COLO668 (cell line): ENCODE data around the gene MASP1.

ENCODE experiments used
- DNase-seq: peaks from one replicate; lab custom pipeline; 2025; ENCODE audit not compliant: unreplicated experiment; lab: John Stamatoyannopoulos, UW

Gene MASP1

GRCh38 chr3:187293516-187294430 lies 2.2 kb upstream of the MASP1 start:
- no peak for DNase-seq

GRCh38 chr3:187292631-187293515 lies 1.3 kb upstream of the MASP1 start:
- no peak for DNase-seq

DNA sequence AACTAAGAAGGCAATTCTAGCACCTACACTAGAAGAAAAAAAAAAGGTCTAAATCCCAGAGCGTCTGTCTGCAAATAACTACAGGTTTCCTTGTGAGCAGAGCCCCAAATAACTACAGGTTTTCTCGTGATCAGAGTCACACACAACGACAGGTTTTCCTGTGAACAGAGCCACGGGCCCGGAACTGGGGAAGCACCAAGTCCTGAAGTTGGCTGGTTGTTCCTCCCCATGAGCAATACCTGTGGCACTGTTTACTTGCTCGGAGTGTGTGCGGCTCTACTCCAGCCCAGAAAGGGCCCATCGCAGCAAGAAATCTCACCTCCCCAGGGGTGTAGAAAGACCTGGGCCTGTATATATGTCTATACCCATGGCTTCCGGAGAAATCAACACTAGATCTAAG lies 644 bp upstream of the MASP1 start:
- DNase-seq: no peak

DNA sequence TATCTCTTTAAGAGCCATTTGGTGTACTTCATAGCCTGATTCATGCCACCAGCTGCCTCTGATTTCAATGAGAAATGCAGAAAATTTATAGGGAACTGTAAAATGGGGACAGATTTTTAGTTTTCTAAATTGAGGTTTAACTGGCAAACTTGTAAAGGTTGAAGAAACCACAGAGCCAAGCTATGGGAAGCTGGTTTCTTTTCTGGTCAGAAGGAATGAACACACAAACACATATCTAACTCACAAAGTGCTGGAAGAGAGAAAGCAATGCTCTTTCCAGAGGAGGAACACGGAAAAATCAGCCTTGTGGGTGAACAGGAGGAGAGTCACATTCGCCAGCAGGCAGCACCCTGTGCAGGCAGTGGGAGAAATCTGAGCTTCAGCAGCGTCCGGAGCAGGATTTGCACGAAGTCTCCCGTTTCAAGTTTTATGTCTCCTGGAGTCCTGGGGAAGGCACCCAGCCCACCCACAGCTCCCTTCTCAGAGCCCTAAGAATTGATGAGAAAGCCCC lies 481 bp downstream of the MASP1 start:
- DNase-seq: no peak

DNA sequence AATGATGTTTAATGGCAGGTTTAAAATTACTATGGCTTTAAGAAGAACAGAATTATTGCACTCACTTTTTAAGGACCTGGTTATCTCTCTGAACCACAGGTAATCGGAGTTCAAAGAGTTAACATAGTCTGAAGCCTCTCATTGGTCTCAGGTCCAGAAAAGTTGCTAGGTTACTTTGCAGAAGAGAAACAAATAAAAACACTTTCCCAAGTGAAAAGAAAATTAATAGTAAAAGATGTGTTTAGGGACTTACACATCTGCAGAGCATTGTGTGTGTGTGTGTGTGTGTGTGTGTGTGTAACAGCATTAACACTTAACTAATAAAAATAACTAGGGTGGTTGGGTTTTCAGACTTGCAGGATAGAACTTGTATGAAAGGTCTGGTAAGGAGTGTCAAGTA lies 1.0 kb downstream of the MASP1 start:
- DNase-seq: no peak

DNA sequence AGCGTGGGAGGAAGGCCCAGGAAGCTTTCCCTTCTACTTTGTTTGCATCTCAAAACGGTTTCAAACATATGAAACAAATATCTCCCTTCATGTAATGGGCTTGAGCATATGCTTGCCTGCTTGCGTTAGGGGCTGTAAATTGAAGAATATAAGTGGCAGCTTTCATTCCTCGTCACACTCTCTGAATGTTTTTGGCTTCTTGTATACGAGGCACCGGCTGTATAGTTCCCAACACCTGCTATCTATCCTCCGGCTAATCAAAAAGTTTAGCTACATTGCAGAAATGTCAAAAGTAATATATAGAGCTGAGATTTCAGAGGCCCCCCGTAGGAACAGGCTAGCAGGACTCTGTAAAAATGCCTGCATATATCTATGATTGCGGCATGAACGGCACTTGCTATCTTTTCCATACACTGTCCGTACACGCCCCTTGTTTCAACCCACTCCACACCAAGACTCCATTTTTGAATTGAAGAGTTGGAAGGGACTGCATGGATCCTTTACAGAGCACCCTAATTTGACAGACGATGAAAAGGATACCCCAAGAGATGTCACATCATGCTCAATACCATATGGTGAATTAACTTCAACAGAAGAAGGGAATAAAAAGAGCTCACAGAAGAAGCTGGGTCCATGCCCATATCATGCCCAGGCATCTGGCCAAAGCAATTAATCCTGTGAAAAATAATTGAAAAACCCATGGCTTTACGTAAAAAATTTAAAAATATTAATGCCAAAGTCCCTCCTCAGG lies 2.5 kb downstream of the MASP1 start:
- DNase-seq: no peak

DNA sequence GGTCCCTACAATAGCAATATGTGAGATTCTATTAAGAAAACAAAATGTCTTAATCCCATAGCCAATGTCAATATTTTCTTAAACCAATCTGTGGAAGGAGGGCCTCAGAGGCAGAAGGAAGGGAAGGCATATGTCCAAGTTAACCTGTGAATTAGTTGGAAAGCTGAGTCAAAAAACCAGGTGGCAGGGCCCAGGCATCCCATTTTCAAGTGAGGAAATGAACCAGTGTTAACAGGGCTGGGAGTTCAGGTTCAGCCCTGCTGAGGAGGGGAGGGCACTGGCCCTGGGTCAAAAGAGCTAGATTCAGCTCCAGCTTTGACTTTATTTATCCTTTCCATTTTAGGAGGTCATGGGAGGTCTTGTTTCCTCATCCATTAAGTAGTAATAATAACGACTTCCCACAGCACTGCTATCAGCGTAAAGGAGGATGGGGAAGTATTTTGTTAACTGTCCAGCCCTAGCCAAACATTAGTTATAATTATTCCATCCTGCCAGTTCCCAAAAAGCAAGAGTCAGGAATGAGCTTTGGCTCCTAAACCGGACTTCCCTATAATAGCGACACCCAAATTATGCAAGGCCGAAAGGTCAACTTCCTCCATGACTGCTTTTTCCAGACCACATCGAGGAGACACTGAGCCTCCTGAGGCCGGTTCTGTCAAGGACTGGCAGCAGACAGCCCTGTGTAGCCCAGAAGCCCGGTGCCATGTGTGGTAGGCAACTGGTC lies 3.2 kb downstream of the MASP1 start:
- no peak for DNase-seq

- no peak for DNase-seq
Measured at GRCh38 chr3:187287256-187287655, 4.3 kb downstream of the MASP1 start.

- no peak for DNase-seq
Measured at GRCh38 chr3:187286467-187287059, 5.0 kb downstream of the MASP1 start.

DNA sequence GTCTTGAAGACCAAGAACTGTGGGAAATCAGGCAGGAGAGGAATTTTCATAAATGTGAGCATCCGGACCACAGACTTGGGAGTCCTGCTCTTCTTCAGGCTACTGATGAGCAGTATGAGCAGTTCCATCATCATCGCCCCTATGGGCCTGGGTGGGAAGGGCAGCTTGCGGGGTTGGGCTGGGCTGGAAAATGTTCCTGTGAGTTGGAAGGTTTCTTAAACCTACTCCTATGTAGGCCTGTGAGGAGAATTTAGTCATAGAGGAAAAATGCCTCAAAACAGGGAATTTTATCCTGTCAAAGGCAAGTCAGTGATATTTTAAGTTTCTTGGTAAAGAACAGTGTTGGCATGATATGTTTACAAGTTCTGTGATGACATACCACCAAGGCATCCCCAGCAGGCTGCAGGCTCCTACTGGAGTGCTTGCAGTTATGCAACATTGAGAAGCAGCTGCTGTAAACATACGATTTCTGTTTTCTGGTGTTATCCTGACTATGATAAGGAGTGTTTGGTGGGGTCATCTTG lies 10.3 kb downstream of the MASP1 start:
- no peak for DNase-seq

DNA sequence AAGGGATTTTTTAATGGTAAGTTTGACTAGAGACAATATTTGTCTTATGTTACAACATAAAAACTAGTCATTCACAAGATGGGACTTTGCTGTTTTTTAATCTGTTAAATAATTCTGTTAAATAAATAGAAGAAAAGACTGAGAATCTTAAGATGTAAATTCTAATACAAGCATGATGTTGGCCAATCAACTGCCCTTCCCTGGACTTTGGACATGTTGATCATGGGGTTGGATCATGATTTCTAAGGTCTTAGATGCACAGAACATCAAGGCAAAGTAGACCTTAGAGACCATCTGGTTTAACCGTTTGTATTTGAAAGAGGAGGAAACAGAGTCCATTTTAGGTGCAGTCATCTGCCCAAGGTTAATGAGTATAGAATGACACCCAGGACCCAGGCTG lies 10.9 kb downstream of the MASP1 start:
- DNase-seq: no peak

- no peak for DNase-seq
Measured at GRCh38 chr3:187277129-187277462, 14.4 kb downstream of the MASP1 start.

DNA sequence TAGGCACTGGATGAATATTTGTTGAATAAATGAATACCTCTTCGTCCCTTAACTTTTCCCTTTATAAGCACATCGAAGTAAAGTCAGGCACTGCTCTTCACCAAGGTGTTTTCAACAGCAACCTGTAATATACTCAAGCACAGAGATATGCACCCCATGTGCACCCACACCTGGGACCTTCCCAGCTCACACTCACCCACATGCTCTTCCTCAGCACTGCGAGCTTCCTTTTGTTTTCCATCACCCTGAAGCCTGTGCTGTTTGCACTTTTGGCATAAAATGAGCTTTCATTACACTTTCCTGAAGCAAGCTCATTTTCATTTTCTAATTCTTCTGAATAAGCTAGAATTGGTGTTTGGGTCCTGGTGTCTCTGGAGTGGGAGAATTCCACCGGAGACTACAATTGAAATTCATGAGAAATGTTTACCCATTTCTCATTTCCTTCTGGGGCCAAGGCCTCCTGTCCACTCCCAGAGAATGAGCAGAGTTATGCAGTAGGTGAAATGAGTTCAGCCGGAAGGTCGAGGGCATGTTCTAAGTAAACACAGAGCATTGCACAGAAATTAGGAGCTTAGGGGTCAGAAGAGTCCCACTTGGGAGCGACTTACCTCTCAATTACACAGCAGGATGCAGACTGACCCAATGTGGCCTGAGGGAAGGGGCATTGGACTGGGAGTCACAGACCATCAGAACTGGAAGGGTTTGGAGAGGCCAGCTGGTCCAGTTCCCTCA lies 15.0 kb downstream of the MASP1 start:
- no peak for DNase-seq

DNA sequence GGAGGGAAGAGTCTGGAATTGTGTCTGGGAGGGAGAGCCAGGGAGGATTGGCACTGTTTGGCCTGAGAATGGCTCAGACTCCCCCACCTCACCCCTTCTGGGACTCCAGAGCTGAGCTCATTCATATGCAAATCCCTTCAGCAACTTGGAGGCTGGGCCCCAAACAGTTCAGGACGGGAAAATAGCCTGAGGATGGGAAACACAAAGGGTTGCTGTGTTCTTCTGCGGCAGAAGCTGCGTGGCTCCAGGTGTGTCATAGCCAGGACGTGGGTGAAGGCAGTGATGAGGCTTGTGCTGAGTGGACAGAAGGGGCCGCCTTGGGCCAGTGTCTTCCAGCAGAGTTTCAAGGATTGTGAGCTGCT lies 16.6 kb downstream of the MASP1 start:
- no peak for DNase-seq

DNA sequence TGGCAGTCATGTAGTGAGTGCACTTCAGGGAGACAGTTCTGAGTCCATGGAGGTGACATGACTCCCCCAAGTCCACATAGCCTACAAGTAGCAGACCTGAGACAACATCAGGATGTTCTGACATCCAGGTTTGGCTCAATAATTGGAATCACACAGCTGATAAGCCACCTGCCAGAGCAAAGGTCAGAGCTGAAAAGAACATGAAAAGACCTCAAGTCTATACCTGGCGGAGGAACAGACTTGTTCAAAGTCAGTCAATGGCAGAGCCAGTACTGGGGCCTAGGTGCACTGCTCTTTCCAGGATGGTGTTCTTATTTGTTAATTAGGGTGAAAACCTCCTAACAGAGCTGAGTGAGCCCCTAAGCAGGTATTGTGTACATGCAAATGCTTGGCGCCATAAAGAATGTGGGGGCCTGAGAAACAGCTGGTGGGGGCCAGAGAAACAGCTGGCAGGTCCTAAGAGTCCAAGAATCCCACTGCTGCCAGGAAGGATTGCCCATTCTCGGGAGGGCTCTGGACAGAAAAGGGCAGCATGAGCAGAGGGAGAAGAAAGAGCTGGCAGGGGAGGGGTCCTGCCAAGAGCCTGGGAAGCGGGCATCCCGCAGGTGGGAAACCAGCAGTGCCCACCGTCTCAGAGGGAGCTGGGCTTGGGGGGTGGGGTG lies 17.1 kb downstream of the MASP1 start:
- DNase-seq: no peak

GRCh38 chr3:187271582-187271981 lies 20.0 kb downstream of the MASP1 start:
- no peak for DNase-seq

DNA sequence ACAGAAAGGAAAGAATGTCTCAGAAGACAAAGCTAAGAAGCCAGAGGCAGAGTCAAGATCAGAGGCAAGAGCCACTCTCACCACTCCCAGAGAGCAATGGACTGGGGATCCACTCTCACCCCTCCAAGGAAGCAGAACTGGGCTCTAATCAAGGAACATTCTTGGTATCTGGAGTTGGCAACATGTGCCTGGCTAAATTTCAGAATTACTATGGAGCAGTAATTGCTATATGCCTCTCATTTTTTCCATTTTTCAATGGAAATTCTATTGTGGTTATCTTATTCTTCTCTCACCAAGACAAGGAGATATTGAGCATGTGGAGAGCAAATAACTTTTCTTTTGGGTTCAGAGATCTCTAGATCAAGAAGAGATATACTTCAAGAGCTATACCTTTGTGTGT lies 22.1 kb downstream of the MASP1 start:
- DNase-seq: no peak

- no peak for DNase-seq
Measured at GRCh38 chr3:187267306-187267705, 24.2 kb downstream of the MASP1 start.

- DNase-seq: no peak
Measured at GRCh38 chr3:187266691-187267090, 24.8 kb downstream of the MASP1 start.
